ENCODE measurements around the gene TACC2.

TACC2 gene

GRCh38 chr10:122258136-122259074, 269.4 kb downstream of the TACC2 start:
- H3K4me1 ChIP-seq (ENCODE audit: control insufficient read depth, low read depth, low read length): no peaks in the 10 kb centered on the region
- no peak overlapping the region for H2BK15ac ChIP-seq (replicated peaks; ENCODE audit: low read depth)
- H3K18ac ChIP-seq (ENCODE audit: low read length): no peak overlapping the region
- H3K4ac ChIP-seq (ENCODE audit: low read depth, low read length): no peak overlapping the region
- H3K79me2 ChIP-seq (ENCODE audit: control insufficient read depth, insufficient read depth, low read length): no peaks in the 10 kb centered on the region
- peak; percentile 64 for DNase-seq
- H4K8ac ChIP-seq (ENCODE audit: low read depth, low read length): no peak overlapping the region
- no peak overlapping the region for H3K9ac ChIP-seq (ENCODE audit: low read length)
- H2BK5ac ChIP-seq (ENCODE audit: low read length): no peak overlapping the region
- H4K5ac ChIP-seq (ENCODE audit: low read length): no peak overlapping the region
- WGBS (ENCODE audit: extremely low coverage, insufficient coverage, low lambda C conversion rate): no CpG with 5 or more reads among the region's 25 CpGs
- H3K4me3 ChIP-seq (ENCODE audit: low read length): no peak overlapping the region
- no peak overlapping the region for H3K27ac ChIP-seq (ENCODE audit: low read depth, low read length)
- no peak overlapping the region for H3K23ac ChIP-seq (ENCODE audit: low read length)
- no peaks in the 10 kb centered on the region for H3K36me3 ChIP-seq (ENCODE audit: control insufficient read depth, insufficient read depth, low read length)
- H3K27me3 ChIP-seq (ENCODE audit: insufficient read depth, low read length, poor library complexity): no peaks in the 10 kb centered on the region
- no peak overlapping the region for H3K4me2 ChIP-seq (ENCODE audit: low read length)
- H3K56ac ChIP-seq (ENCODE audit: low read length): no peak overlapping the region
- no peaks in the 10 kb centered on the region for H3K79me1 ChIP-seq (ENCODE audit: low read length)
- no peak overlapping the region for H2AK5ac ChIP-seq (ENCODE audit: low read length)
- H2BK120ac ChIP-seq (ENCODE audit: low read depth, low read length): no peak overlapping the region

GRCh38 chr10:122259075-122259466, 270.1 kb downstream of the TACC2 start:
- no peak overlapping the region for H4K8ac ChIP-seq (ENCODE audit: low read depth, low read length)
- no peaks in the 10 kb centered on the region for H3K36me3 ChIP-seq (ENCODE audit: control insufficient read depth, insufficient read depth, low read length)
- H3K23ac ChIP-seq (ENCODE audit: low read length): no peak overlapping the region
- H3K4me1 ChIP-seq (ENCODE audit: control insufficient read depth, low read depth, low read length): no peaks in the 10 kb centered on the region
- H3K4ac ChIP-seq (ENCODE audit: low read depth, low read length): no peak overlapping the region
- H4K5ac ChIP-seq (ENCODE audit: low read length): no peak overlapping the region
- no peaks in the 10 kb centered on the region for H3K79me1 ChIP-seq (ENCODE audit: low read length)
- no peak overlapping the region for H3K18ac ChIP-seq (ENCODE audit: low read length)
- no peak overlapping the region for H3K4me3 ChIP-seq (ENCODE audit: low read length)
- no peak overlapping the region for H3K9ac ChIP-seq (ENCODE audit: low read length)
- WGBS (ENCODE audit: extremely low coverage, insufficient coverage, low lambda C conversion rate): no CpG with 5 or more reads among the region's 4 CpGs
- no peak overlapping the region for H2BK5ac ChIP-seq (ENCODE audit: low read length)
- no peak overlapping the region for H2BK15ac ChIP-seq (replicated peaks; ENCODE audit: low read depth)
- no peaks in the 10 kb centered on the region for H3K27me3 ChIP-seq (ENCODE audit: insufficient read depth, low read length, poor library complexity)
- no peaks in the 10 kb centered on the region for H3K79me2 ChIP-seq (ENCODE audit: control insufficient read depth, insufficient read depth, low read length)
- H2AK5ac ChIP-seq (ENCODE audit: low read length): no peak overlapping the region
- no peak for DNase-seq
- H2BK120ac ChIP-seq (ENCODE audit: low read depth, low read length): no peak overlapping the region
- no peak overlapping the region for H3K4me2 ChIP-seq (ENCODE audit: low read length)
- no peak overlapping the region for H3K27ac ChIP-seq (ENCODE audit: low read depth, low read length)
- no peak overlapping the region for H3K56ac ChIP-seq (ENCODE audit: low read length)

GRCh38 chr10:122261584-122261983, 272.6 kb downstream of the TACC2 start:
- Histone ChIP-seq H3K27ac (ENCODE audit: low read depth, low read length) (no peak overlapping the region), H3K4me1 (ENCODE audit: control insufficient read depth, low read depth, low read length) (no peaks in the 10 kb centered on the region), H3K9ac (ENCODE audit: low read length) (no peak overlapping the region), H3K18ac (ENCODE audit: low read length) (no peak overlapping the region), H3K36me3 (ENCODE audit: control insufficient read depth, insufficient read depth, low read length) (no peaks in the 10 kb centered on the region), H3K4me3 (ENCODE audit: low read length) (no peak overlapping the region), H3K4ac (ENCODE audit: low read depth, low read length) (no peak overlapping the region), H2BK120ac (ENCODE audit: low read depth, low read length) (no peak overlapping the region), H4K8ac (ENCODE audit: low read depth, low read length) (no peak overlapping the region), H3K27me3 (ENCODE audit: insufficient read depth, low read length, poor library complexity) (no peaks in the 10 kb centered on the region), H3K4me2 (ENCODE audit: low read length) (no peak overlapping the region), H3K79me2 (ENCODE audit: control insufficient read depth, insufficient read depth, low read length) (no peaks in the 10 kb centered on the region), H2BK15ac (replicated peaks; ENCODE audit: low read depth) (no peak overlapping the region), H2BK5ac (ENCODE audit: low read length) (no peak overlapping the region), H4K5ac (ENCODE audit: low read length) (no peak overlapping the region), H3K23ac (ENCODE audit: low read length) (no peak overlapping the region), H2AK5ac (ENCODE audit: low read length) (no peak overlapping the region), H3K56ac (ENCODE audit: low read length) (no peak overlapping the region), H3K79me1 (ENCODE audit: low read length) (no peaks in the 10 kb centered on the region)
- no peak for DNase-seq
- no CpG with 5 or more reads among the region's 1 CpG for WGBS (ENCODE audit: extremely low coverage, insufficient coverage, low lambda C conversion rate)

GRCh38 chr10:122263971-122264370, 275.0 kb downstream of the TACC2 start:
- no peaks in the 10 kb centered on the region for H3K27me3 ChIP-seq (ENCODE audit: insufficient read depth, low read length, poor library complexity)
- H3K27ac ChIP-seq (ENCODE audit: low read depth, low read length): no peak overlapping the region
- H4K5ac ChIP-seq (ENCODE audit: low read length): no peak overlapping the region
- no peak overlapping the region for H3K18ac ChIP-seq (ENCODE audit: low read length)
- no peak overlapping the region for H2AK5ac ChIP-seq (ENCODE audit: low read length)
- no CpG with 5 or more reads among the region's 1 CpG for WGBS (ENCODE audit: extremely low coverage, insufficient coverage, low lambda C conversion rate)
- no peak overlapping the region for H3K23ac ChIP-seq (ENCODE audit: low read length)
- H2BK5ac ChIP-seq (ENCODE audit: low read length): no peak overlapping the region
- no peaks in the 10 kb centered on the region for H3K79me2 ChIP-seq (ENCODE audit: control insufficient read depth, insufficient read depth, low read length)
- H3K4me1 ChIP-seq (ENCODE audit: control insufficient read depth, low read depth, low read length): no peaks in the 10 kb centered on the region
- no peak overlapping the region for H2BK120ac ChIP-seq (ENCODE audit: low read depth, low read length)
- H3K4me3 ChIP-seq (ENCODE audit: low read length): no peak overlapping the region
- DNase-seq: no peak
- H3K9ac ChIP-seq (ENCODE audit: low read length): no peak overlapping the region
- no peaks in the 10 kb centered on the region for H3K36me3 ChIP-seq (ENCODE audit: control insufficient read depth, insufficient read depth, low read length)
- no peak overlapping the region for H4K8ac ChIP-seq (ENCODE audit: low read depth, low read length)
- H3K4me2 ChIP-seq (ENCODE audit: low read length): no peak overlapping the region
- H3K56ac ChIP-seq (ENCODE audit: low read length): no peak overlapping the region
- no peak overlapping the region for H3K4ac ChIP-seq (ENCODE audit: low read depth, low read length)
- no peaks in the 10 kb centered on the region for H3K79me1 ChIP-seq (ENCODE audit: low read length)
- no peak overlapping the region for H2BK15ac ChIP-seq (replicated peaks; ENCODE audit: low read depth)

- Histone ChIP-seq H2BK15ac (replicated peaks; ENCODE audit: low read depth) (no peak overlapping the region), H3K27me3 (ENCODE audit: insufficient read depth, low read length, poor library complexity) (no peaks in the 10 kb centered on the region), H4K5ac (ENCODE audit: low read length) (no peak overlapping the region), H3K79me2 (ENCODE audit: control insufficient read depth, insufficient read depth, low read length) (no peaks in the 10 kb centered on the region), H3K56ac (ENCODE audit: low read length) (no peak overlapping the region), H3K9ac (ENCODE audit: low read length) (no peak overlapping the region), H3K27ac (ENCODE audit: low read depth, low read length) (no peak overlapping the region), H3K23ac (ENCODE audit: low read length) (no peak overlapping the region), H2BK5ac (ENCODE audit: low read length) (no peak overlapping the region), H3K4me1 (ENCODE audit: control insufficient read depth, low read depth, low read length) (no peaks in the 10 kb centered on the region), H4K8ac (ENCODE audit: low read depth, low read length) (no peak overlapping the region), H2AK5ac (ENCODE audit: low read length) (no peak overlapping the region), H3K79me1 (ENCODE audit: low read length) (no peaks in the 10 kb centered on the region), H2BK120ac (ENCODE audit: low read depth, low read length) (no peak overlapping the region), H3K4me2 (ENCODE audit: low read length) (no peak overlapping the region), H3K4ac (ENCODE audit: low read depth, low read length) (no peak overlapping the region), H3K4me3 (ENCODE audit: low read length) (no peak overlapping the region), H3K18ac (ENCODE audit: low read length) (no peak overlapping the region), H3K36me3 (ENCODE audit: control insufficient read depth, insufficient read depth, low read length) (no peaks in the 10 kb centered on the region)
- DNase-seq: no peak
- no CpG with 5 or more reads among the region's 1 CpG for WGBS (ENCODE audit: extremely low coverage, insufficient coverage, low lambda C conversion rate)
These were observed 275.5 kb downstream of the TACC2 start for GRCh38 chr10:122264436-122264835.

GRCh38 chr10:122264931-122265330, 276.0 kb downstream of the TACC2 start:
- Histone ChIP-seq H3K56ac (ENCODE audit: low read length) (no peak overlapping the region), H4K8ac (ENCODE audit: low read depth, low read length) (no peak overlapping the region), H3K4me1 (ENCODE audit: control insufficient read depth, low read depth, low read length) (no peaks in the 10 kb centered on the region), H3K23ac (ENCODE audit: low read length) (no peak overlapping the region), H3K4me3 (ENCODE audit: low read length) (no peak overlapping the region), H3K18ac (ENCODE audit: low read length) (no peak overlapping the region), H3K79me2 (ENCODE audit: control insufficient read depth, insufficient read depth, low read length) (no peaks in the 10 kb centered on the region), H4K5ac (ENCODE audit: low read length) (no peak overlapping the region), H2BK120ac (ENCODE audit: low read depth, low read length) (no peak overlapping the region), H3K27ac (ENCODE audit: low read depth, low read length) (no peak overlapping the region), H2BK5ac (ENCODE audit: low read length) (no peak overlapping the region), H2AK5ac (ENCODE audit: low read length) (no peak overlapping the region), H3K4ac (ENCODE audit: low read depth, low read length) (no peak overlapping the region), H2BK15ac (replicated peaks; ENCODE audit: low read depth) (no peak overlapping the region), H3K27me3 (ENCODE audit: insufficient read depth, low read length, poor library complexity) (no peaks in the 10 kb centered on the region), H3K4me2 (ENCODE audit: low read length) (no peak overlapping the region), H3K79me1 (ENCODE audit: low read length) (no peaks in the 10 kb centered on the region), H3K9ac (ENCODE audit: low read length) (no peak overlapping the region), H3K36me3 (ENCODE audit: control insufficient read depth, insufficient read depth, low read length) (peaks cover 2% of the 10 kb centered on the region)
- DNase-seq: no peak
- no CpG with 5 or more reads among the region's 8 CpGs for WGBS (ENCODE audit: extremely low coverage, insufficient coverage, low lambda C conversion rate)

Measured in mesendoderm (in vitro differentiated cells).